Activated T-cell treated with anti-CD3 and anti-CD28 coated beads for 48 hours (primary cell): ENCODE results near the gene NTRK2.

Experiments
- DNase-seq: peaks from one replicate; pipeline ENCODE4 v3.0.0-alpha.2; 2020; ENCODE audit warnings: low read depth

NTRK2 gene

DNA sequence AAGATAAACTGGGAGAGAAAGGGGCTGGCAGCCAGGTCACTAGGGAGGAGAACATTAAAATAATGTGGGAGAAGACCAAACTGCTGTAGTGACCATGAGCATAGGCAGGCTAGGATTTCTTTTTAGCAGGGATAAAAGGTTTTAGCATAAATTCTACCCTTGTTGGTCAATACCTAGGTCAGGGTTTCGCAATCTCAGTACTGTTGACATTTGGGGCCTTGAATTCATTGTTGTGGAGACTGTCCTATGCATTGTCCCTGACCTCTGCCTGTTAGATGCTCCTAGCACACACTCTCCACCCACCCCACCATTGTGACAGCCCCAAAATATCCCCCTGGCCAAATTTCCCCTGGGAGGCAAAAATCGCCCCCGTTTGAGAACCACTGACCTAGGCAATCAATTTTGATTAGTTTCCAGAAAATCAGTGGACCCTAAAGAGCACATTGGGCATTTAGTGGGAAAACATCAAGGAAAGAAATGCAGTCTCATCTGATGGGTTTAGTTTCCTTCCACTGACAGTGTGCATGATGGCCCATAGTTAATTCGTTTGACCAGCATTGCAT, 181.4 kb downstream of the NTRK2 start:
- no peak for DNase-seq

DNA sequence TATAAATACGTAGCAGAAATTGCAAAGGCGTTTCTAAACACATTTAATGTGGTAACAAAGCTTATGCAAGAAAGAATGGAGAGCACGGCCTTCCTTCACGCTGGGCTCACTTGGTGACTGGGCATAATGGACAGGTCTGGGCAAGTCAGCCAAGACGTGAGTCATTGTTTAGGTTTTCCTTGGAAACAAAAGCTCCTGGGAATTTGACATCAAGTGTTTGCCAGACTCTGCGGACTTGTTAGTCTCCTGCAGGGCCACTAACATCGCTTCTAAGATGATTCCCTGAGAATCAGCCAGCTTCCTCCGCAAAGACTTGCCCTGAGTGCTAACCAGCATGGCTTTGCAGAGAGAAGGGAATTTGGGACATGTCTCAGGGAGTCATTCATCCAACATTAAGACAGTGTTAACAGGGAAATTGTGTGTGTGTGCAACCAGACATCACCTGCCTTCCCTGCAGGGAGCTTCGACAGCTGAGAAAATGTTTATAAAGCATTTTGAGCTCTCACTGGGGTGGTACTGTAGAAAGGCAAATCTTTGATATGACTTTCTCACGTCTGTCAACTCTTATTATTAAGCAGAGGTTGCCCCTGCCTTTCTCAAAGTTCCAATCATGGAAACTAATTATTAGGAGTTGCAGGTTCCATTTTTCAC, 182.5 kb downstream of the NTRK2 start:
- DNase-seq, result no peak

DNA sequence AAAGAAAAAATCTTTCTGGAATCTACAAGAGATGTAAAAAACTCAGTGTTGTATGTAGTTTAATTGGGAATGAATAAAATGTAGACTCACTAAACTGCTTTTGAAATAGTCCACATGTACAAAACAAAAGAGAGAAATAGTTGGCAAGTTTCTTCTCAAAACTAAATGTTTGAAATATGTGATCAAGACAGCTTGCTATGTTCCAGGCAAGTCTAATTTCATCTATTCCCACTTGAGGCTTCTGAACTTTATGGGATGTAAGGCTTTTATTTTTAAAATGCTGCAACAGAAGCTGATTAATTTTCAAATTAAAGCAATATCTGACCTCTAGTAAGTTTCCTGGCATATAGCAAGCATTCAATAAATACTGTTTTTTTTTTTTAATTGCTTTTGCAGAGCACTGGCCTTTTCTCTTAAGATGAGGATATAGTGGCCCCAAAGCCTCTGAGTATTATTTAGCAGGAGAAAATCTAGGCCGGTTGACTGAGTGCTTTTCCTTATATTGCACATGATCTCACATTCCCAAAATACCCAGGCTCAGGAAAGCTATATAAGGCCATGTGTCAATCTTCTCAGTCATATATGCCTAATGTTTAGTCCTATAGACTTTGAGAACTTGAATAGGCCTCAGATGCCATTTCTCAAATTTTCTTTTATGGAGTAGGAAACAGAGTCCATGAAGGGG, 183.2 kb downstream of the NTRK2 start:
- DNase-seq, result no peak

DNA sequence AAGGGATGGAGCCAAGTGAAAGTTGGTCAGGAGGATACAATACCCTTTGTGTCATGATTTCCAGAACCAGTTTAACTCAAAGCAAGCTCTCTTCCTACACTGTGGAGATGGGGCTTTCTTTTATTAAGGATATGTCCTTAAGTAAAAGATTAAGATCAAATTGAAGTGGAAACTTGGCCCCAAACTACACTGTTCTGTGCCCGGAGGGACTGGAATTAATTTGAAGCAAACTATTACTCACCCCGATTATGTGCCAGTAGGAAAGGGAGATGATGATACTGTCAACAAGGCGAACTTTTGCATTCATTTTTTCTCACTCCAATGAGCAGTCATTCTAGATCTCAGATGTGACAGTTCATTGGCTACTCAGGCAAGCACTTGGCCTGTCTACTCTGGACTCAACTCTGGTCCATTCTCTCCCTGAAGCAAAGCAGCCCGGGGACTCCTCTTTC, 186.7 kb downstream of the NTRK2 start:
- no peak for DNase-seq

DNA sequence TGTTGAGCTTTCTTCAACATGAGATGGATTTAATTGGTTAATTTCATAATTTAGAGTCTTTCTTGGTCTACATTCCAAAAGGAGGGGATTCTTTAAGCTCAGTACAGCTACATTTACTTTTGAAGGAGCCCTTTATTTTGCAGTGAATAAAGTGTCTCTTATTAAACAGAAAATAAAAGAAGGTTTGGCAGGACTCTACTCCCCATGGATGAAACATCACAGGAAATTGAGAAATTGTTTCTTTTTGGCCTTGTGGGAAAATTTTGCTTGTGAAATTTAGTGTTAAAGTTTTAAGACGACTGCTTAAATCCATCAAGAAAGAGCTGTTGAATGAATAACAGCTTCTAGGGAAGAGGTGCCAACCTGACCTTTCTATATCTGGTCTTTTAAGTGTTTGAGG, 187.7 kb downstream of the NTRK2 start:
- no peak for DNase-seq

DNA sequence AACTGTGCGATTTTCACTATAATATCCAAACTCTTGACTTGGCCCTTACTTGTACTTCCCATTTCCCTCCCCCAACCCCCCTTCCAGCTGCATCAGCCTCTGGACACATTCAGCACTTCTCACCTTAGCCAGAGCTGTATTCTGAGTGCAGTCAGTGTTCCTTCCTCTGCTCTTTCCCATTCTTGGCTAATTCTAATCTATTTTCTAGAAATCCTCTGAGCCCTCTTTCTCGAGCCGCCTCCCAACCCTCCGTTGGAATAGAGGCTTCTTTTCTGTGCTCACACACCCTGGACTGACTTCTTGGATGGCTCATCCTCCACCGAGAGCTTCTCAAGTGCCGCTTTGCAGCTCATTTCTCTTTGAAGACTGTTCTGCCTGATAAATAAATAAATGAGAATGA, 188.8 kb downstream of the NTRK2 start:
- DNase-seq, result no peak

DNA sequence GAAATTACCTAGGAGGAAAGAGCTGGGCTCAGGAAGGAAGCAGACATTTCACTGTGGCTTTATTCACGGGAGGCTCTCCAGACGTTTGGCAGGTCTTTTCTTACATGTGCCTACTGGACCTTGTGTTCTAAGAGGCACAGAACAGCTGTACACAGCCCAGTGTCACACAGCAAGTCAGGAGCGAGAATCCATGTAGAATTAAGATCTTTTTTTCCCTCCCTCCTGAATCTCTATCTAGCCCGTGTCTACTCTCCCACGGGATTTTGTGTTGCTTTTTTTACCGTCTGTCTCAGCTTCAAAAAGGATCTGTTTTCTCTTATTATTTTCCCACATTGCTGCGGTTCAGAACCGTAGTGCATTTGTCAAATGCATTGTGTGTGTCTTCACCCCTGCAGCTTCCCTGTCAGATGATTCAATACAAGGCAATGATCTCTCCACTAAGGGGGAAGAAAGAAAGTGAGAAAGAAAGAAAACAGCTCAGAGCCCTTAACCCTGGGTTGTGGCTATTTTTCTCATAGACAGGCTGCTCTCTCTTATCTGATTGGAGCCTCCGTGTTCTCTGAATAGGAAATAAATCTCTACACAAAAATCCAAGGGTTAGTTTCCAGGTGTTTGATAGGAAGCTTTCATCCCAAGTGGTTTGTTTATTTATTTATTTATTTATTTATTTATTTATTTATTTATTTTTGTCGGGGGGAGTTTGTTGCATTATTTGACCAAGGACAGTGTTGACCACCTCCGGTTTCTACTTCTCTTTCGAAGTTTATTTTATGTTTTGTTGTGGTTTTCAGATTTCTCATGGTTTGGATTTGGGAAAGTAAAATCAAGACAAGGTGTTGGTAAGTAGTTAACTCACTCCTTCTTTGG, 191.0 kb downstream of the NTRK2 start:
- no peak for DNase-seq

DNA sequence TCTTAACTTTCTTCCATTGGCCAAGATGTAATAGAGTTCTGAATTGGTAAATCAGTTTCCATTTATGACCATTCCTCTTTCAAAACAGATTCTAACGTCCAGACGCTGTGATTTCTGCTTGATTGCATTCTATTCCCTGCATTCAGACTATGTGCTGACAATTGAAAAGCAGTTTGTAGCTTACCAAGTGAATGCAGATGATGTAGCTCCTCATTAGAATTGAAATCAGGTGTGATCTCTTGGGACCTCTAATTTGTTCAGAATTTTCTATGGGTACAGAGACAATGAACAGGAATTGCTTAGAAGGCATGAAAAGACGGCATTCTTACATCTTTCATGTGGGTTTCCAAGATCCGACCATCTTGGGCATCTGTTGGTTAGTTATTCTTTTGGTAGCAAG, 191.9 kb downstream of the NTRK2 start:
- DNase-seq, result no peak

DNA sequence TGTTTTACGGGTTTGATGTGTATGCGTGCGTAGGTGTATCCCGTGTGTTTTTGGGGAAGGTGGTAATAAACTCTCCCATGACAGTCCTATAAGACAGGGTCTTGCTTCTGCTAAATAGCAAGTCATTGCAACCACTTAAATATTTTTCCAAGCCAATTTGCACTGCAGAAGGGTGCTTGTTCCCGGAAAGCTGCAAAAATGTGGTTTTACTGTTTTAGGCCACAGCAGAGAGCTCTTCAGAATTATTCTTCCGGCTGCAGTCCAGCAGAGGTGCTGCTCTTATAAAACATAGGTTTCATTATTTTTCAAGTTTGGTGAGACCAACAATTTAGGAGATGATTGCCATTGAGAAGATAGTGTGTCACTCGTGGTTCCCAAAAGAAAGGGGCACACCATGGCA, 192.8 kb downstream of the NTRK2 start:
- DNase-seq, result no peak

DNA sequence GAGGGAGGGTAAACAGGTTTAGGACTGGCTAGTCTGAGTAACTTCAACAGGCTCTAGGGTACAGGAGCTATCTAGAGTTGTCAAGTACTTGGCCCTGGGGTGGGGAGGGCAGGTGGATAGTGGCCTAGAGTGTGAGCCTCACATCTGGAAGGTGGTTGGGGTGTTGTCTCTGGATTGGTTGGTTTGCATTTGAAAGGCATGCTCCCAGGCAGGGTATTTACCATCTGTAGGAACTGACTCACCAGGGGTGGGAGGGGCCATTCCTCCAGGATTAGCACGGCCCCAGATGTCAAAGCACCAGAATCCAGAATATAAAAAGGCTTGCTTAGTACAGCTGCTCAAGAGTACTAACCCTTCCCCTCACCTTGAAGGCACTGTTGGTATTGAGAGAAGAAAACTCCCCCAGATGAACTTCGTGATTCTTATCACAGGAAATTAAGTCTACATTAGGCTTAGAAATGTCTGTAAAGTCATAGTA, 193.3 kb downstream of the NTRK2 start:
- DNase-seq, result no peak

DNA sequence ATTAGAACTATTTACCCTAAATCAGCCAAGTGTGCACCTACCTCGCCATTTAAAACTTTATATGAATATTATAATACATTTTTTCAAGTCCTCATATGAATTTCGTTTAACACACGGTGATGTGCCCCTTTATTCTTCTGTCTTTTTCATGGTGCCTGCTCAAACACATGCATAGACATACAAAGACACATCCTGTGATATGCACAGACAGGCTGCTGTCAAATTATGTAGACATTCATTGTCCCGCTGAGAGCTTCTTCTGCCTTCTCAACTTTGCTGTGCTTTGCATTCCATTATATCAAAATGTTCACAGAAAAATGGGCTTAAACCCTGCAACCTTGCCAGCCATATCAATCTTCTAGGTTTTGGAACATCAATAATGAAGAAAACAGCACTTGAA, 193.8 kb downstream of the NTRK2 start:
- DNase-seq, result no peak

DNA sequence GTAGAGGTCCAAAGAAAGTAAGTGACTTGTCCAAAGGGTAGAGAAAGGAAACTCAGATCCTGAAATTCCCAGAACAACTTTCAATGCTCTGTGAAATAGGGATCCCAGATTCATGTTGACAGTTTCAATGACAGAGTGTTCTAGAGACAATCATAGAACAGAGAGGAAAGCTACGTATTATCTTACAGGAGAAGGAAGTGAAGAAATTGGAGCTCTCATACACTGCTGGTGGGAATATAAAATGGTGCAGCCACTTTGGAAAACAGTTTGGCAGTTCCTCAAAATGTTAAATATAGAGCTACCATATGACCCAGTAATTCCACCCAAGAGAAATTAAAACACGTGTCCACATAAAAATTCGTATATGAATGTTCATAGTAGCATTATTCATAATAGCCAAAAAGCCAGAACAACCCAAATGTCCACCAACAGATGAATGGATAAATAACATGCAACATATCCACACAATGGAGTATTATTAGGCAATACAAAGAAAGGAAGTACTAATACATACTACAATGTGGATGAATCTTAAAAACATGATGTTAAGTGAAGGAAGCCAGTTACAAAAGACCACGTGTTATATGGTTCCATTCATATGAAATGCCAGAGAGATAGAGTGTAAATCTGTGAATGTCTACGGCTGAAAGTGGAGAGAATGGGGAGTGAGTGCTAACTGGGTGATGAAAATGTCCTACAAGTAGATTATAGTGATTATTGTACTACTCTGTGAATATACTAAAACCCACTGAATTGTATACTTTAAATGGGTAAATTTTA, 197.1 kb downstream of the NTRK2 start:
- no peak for DNase-seq

DNA sequence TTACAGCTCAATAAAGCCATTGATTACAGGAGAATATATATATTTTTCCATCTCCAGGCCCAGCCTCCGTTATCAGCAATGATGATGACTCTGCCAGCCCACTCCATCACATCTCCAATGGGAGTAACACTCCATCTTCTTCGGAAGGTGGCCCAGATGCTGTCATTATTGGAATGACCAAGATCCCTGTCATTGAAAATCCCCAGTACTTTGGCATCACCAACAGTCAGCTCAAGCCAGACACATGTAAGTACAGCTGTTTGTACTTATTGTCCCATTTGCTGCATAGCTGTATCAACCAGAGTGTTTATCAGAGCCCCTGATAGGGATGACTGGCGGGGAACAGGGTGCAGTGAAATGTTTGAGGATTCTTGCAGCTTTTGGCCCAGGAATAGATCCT, 197.7 kb downstream of the NTRK2 start:
- no peak for DNase-seq

DNA sequence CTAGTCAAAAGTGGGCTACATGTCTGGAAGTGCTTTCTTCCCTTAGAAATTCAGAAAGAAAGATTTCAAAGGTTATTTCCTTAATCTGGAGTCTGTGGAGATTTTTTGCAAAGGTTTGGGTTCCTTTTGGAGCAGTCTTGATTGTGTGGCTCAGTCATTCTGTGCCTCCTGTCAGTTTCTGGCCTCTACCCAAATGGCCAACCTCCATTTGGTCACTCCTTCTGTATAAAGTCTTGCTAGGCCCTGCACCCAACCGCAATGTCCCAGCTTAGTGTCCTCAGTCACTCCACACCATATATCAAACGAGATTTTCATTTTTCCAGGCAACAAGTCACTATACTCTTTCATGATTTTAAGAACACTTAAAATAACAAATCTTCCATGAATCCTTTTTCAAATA, 199.6 kb downstream of the NTRK2 start:
- no peak for DNase-seq

DNA sequence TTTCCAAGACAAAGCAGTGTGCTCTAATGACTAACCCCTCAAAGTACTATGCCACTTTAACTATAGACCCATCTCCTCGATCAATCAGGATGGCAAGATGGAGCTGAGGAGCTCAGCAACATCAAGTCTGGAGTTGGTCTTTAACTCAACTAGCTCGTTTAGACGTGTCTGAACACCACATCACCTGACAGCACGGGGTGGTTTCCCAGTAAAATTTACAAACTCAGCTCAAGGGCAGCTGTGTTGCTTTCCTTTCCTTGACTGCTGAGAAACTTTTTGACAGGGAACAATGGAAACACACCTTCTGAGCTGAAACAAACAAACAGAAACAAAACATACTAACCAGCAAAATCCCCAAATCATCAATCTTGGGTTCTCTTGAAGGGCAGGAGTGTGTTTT, 202.5 kb downstream of the NTRK2 start:
- DNase-seq, result no peak

DNA sequence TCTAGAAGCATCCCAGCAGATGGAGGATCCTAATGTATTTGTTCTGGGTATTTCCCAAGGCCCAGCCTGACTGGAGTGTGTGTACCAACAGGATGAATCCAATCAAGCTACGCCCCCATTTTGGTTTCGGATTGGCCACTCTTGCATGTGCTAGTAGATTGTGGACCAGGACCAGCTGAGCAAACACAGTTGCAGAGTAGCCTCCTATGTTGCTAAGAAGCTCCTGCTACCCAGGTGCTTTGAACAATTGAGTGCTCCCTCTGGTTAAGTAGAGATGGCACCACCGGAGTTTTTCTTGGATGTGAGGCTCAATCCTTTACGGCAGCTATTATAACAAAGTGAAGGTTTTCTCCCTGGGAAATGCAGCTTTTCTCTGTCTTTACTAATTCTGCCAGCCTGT, 204.5 kb downstream of the NTRK2 start:
- DNase-seq, result no peak

DNA sequence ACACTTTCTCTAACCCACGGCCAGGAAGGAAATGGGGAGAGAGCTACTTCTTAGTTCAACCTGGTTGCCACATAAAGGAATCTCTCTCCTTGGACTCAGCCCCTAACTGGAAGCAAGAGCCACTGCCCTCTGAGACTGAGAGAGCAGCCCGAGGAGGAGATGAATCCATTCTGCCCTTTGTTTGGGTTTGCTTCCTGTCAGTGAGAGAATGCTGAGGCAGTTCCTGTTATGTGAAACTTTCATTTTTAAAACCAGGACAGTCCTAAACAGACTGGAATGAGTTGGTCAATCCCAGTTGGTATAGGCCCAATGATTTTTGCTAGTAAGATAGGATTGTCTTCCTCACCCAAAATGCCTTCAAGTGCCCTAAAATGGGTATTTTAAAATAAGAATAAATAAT, 205.1 kb downstream of the NTRK2 start:
- DNase-seq, result no peak

DNA sequence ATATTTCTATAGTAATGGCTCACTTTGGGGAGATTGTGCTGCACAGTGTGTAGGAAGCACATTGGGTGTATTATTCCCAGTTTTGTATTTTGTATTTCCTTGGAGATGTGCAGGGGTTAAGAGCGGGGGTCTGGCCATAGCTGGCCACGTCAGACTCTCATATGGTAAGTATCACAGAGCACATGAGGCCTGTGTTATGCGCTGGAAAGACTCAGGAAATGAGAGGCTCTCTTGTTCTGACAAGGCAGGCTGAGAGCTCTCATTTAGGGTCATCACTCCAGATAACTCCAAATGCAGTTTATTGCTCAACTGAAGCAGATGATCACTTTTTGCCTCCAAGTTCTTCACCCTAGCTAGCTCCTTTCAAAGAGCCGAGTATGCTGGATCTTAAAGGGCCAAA, 205.7 kb downstream of the NTRK2 start:
- no peak for DNase-seq

DNA sequence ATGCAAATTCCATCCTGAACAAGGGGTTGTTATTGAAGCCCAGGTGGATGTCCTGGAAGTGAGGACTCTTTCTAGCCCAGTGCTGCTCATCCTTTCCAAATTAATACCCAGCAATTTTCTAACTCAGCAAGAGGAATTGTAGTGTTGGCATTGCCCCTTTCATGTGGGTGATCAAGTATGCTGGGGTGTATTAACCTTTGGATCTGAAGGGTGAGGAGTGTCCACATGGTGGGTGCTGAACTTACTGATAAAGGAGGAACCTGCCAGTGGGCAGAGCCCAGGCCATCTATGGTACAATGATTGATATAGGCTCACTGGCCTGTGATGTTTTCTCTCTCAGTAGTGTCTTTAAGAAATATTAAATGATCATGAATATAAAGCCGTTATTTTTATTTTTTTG, 210.1 kb downstream of the NTRK2 start:
- DNase-seq, result no peak

DNA sequence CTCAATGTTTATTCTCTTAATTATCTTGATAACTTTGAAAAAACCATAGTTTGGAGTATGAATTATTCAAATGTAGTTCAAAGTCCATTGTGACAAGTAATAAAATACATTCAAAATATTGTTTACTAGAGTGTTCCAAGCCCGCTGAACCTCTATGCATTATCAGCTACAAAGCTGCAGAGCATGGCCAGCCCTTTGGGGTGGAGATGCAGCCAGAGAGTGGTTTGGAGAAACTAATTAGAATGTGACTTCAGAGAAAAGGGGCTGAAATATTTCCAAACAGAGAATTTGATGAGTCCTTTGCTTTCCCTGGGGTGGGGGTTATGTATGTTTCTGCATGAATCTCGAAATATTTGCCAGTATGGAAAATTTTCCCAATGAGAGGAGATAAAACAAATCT, 211.3 kb downstream of the NTRK2 start:
- no peak for DNase-seq

DNA sequence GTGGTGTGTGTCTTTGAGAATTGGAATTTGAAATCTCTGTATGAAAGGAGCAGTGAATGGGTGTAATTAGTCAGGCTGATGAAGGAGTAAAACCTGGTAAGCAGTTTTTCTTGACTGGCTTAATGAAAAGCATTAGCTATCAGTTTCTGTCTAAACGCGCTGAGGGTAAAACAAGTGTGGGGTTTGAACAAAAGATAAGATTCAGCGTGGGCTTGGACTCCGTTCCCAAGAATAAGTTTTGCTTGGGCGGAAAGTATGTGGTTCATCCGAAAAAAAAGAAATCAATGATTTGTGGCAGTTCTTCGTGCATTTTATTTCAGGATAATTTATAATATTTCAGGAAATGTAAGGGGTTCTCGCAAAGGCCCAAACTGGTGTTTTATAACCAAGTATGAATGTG, 217.3 kb downstream of the NTRK2 start:
- no peak for DNase-seq

DNA sequence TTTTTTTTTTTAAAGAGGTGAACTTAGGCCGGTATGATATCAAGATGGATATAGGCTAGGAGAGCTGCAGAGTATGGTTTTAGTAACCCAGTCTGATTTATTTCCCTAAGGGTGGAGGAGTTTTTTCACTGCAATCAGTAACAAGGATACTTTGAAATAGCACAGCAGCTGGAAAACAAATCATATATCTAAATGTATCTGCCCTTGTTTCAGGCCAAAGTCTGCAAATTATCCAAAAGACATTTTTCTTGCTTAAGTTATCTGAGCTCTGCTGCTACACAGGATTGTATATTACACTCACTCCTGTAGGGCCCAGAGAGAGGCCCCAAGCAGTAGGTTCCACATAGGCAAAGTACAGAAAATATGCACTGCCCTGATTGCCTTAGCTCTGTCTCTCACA, 222.4 kb downstream of the NTRK2 start:
- no peak for DNase-seq
